ENCODE results near the gene GNAT1. TPM values are rescaled to one million over a fixed set of nuclear protein-coding genes. Genes with fewer than 3 reads are reported as not detected.
A peak's percentile ranks its signal among the peaks of the same experiment; 100 is the strongest.

The GNAT1 gene
- total and polyA plus RNA-seq, 2 of the 13 experiments (the other 11 are each of a cell fraction or from before 2014, with no cell fraction given), result 0.15 TPM; not detected in 1

DNA sequence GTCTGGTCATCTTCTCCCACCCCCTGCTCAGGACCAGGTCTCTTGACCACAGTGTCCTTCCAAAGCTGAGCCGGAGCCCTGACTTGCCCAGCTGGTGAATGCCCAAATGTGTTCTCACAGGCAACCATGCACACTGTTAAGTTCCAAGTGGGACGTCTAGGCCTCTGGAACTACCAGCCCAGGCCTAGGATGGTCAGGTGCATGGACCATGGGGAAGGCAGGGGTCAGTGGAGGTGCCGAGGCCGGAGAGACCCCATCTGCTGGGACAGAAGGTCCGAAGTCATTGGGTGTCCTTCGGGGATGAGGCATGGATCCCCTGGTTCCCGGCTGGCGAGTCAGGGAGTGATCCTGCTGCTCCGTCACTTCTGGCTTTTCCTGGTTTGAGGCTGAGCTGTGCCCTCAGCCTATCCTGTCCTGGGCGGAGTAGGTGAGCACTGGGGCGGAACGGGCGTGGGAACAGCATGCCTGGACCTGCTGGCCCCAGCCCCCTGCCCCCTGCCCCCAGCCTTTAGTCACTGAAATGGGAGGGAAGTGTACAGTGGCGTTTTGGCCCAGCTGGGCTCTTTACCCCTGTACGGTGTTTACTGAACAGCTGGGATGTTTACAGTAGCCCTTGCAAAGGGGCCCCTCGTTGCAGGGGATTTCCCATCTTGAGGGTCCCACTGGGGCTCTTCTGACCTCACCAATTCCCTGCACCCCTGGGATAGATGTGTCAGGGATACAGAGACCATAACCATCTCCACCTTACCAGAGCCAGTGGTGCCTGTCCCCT, 24.2 kb upstream of the GNAT1 start (continued):
- TF ChIP-seq, protein P1, sequence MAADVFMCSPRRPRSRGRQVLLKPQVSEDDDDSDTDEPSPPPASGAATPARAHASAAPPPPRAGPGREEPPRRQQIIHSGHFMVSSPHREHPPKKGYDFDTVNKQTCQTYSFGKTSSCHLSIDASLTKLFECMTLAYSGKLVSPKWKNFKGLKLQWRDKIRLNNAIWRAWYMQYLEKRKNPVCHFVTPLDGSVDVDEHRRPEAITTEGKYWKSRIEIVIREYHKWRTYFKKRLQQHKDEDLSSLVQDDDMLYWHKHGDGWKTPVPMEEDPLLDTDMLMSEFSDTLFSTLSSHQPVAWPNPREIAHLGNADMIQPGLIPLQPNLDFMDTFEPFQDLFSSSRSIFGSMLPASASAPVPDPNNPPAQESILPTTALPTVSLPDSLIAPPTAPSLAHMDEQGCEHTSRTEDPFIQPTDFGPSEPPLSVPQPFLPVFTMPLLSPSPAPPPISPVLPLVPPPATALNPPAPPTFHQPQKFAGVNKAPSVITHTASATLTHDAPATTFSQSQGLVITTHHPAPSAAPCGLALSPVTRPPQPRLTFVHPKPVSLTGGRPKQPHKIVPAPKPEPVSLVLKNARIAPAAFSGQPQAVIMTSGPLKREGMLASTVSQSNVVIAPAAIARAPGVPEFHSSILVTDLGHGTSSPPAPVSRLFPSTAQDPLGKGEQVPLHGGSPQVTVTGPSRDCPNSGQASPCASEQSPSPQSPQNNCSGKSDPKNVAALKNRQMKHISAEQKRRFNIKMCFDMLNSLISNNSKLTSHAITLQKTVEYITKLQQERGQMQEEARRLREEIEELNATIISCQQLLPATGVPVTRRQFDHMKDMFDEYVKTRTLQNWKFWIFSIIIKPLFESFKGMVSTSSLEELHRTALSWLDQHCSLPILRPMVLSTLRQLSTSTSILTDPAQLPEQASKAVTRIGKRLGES (CRISPR knock-in tag; IDR thresholded peaks at IDR 0.05; ENCODE audit: borderline replicate concordance), result no peak
- no peak for TF ChIP-seq U2AF1 (optimal IDR thresholded peaks at IDR 0.05; ENCODE audit: low read depth, low read length)
- TF ChIP-seq, protein P2, sequence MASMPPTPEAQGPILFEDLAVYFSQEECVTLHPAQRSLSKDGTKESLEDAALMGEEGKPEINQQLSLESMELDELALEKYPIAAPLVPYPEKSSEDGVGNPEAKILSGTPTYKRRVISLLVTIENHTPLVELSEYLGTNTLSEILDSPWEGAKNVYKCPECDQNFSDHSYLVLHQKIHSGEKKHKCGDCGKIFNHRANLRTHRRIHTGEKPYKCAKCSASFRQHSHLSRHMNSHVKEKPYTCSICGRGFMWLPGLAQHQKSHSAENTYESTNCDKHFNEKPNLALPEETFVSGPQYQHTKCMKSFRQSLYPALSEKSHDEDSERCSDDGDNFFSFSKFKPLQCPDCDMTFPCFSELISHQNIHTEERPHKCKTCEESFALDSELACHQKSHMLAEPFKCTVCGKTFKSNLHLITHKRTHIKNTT (CRISPR knock-in tag; IDR thresholded peaks at IDR 0.05), result no peak
- TF ChIP-seq IRX3 (CRISPR knock-in tag; IDR thresholded peaks at IDR 0.05; ENCODE audit: borderline replicate concordance, low read depth), result no peak
- TF ChIP-seq, protein P3, sequence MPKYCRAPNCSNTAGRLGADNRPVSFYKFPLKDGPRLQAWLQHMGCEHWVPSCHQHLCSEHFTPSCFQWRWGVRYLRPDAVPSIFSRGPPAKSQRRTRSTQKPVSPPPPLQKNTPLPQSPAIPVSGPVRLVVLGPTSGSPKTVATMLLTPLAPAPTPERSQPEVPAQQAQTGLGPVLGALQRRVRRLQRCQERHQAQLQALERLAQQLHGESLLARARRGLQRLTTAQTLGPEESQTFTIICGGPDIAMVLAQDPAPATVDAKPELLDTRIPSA (CRISPR knock-in tag; IDR thresholded peaks at IDR 0.05; ENCODE audit: borderline replicate concordance), result no peak
- TF ChIP-seq, protein P4, sequence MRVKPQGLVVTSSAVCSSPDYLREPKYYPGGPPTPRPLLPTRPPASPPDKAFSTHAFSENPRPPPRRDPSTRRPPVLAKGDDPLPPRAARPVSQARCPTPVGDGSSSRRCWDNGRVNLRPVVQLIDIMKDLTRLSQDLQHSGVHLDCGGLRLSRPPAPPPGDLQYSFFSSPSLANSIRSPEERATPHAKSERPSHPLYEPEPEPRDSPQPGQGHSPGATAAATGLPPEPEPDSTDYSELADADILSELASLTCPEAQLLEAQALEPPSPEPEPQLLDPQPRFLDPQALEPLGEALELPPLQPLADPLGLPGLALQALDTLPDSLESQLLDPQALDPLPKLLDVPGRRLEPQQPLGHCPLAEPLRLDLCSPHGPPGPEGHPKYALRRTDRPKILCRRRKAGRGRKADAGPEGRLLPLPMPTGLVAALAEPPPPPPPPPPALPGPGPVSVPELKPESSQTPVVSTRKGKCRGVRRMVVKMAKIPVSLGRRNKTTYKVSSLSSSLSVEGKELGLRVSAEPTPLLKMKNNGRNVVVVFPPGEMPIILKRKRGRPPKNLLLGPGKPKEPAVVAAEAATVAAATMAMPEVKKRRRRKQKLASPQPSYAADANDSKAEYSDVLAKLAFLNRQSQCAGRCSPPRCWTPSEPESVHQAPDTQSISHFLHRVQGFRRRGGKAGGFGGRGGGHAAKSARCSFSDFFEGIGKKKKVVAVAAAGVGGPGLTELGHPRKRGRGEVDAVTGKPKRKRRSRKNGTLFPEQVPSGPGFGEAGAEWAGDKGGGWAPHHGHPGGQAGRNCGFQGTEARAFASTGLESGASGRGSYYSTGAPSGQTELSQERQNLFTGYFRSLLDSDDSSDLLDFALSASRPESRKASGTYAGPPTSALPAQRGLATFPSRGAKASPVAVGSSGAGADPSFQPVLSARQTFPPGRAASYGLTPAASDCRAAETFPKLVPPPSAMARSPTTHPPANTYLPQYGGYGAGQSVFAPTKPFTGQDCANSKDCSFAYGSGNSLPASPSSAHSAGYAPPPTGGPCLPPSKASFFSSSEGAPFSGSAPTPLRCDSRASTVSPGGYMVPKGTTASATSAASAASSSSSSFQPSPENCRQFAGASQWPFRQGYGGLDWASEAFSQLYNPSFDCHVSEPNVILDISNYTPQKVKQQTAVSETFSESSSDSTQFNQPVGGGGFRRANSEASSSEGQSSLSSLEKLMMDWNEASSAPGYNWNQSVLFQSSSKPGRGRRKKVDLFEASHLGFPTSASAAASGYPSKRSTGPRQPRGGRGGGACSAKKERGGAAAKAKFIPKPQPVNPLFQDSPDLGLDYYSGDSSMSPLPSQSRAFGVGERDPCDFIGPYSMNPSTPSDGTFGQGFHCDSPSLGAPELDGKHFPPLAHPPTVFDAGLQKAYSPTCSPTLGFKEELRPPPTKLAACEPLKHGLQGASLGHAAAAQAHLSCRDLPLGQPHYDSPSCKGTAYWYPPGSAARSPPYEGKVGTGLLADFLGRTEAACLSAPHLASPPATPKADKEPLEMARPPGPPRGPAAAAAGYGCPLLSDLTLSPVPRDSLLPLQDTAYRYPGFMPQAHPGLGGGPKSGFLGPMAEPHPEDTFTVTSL (CRISPR knock-in tag; IDR thresholded peaks at IDR 0.05; ENCODE audit: borderline replicate concordance), result no peak
- no peak for TF ChIP-seq PRMT3 (CRISPR knock-in tag; IDR thresholded peaks at IDR 0.05; ENCODE audit: borderline replicate concordance, low read depth)
- TF ChIP-seq TCF7 (IDR thresholded peaks at IDR 0.05; ENCODE audit: low read depth), result peak; percentile 59; the same call in 1 of the 2 replicates
- TF ChIP-seq, protein P5, sequence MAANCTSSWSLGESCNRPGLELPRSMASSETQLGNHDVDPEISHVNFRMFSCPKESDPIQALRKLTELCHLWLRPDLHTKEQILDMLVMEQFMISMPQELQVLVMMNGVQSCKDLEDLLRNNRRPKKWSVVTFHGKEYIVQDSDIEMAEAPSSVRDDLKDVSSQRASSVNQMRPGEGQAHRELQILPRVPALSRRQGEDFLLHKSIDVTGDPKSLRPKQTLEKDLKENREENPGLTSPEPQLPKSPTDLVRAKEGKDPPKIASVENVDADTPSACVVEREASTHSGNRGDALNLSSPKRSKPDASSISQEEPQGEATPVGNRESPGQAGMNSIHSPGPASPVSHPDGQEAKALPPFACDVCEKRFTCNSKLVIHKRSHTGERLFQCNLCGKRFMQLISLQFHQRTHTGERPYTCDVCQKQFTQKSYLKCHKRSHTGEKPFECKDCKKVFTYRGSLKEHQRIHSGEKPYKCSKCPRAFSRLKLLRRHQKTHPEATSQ (CRISPR knock-in tag; IDR thresholded peaks at IDR 0.05; ENCODE audit: borderline replicate concordance), result no peak
- TF ChIP-seq ATF7 (IDR thresholded peaks at IDR 0.05), result no peak
- no peak for TF ChIP-seq ATF7 (CRISPR knock-in tag; IDR thresholded peaks at IDR 0.05)
- TF ChIP-seq SMAD3 (CRISPR knock-in tag; IDR thresholded peaks at IDR 0.05), result 0 out of 2 replicates have a peak, but pooled peaks have one; percentile 38
- no peak for TF ChIP-seq ZNF724P (CRISPR knock-in tag; IDR thresholded peaks at IDR 0.05; ENCODE audit: borderline replicate concordance)
- TF ChIP-seq ZNF34 (CRISPR knock-in tag; IDR thresholded peaks at IDR 0.05; ENCODE audit: borderline replicate concordance), result no peak
- TF ChIP-seq ZKSCAN5 (CRISPR knock-in tag; IDR thresholded peaks at IDR 0.05), result no peak
- TF ChIP-seq KLF11 (CRISPR knock-in tag; IDR thresholded peaks at IDR 0.05), result no peak
- TF ChIP-seq ZNF883 (CRISPR knock-in tag; IDR thresholded peaks at IDR 0.05; ENCODE audit: not compliant biosample characterization), result no peak

Measured in HepG2 (cell line).